HCEC 1CT (cell line): Measurements from ENCODE around the gene PPM1N.

Experiments used
- DNase-seq: peaks from one replicate; pipeline ENCODE4 v3.0.0-alpha.2; 2017

PPM1N gene, protein sequence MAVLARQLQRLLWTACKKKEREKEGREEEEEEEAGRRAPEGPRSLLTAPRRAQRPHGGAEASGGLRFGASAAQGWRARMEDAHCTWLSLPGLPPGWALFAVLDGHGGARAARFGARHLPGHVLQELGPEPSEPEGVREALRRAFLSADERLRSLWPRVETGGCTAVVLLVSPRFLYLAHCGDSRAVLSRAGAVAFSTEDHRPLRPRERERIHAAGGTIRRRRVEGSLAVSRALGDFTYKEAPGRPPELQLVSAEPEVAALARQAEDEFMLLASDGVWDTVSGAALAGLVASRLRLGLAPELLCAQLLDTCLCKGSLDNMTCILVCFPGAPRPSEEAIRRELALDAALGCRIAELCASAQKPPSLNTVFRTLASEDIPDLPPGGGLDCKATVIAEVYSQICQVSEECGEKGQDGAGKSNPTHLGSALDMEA

DNA sequence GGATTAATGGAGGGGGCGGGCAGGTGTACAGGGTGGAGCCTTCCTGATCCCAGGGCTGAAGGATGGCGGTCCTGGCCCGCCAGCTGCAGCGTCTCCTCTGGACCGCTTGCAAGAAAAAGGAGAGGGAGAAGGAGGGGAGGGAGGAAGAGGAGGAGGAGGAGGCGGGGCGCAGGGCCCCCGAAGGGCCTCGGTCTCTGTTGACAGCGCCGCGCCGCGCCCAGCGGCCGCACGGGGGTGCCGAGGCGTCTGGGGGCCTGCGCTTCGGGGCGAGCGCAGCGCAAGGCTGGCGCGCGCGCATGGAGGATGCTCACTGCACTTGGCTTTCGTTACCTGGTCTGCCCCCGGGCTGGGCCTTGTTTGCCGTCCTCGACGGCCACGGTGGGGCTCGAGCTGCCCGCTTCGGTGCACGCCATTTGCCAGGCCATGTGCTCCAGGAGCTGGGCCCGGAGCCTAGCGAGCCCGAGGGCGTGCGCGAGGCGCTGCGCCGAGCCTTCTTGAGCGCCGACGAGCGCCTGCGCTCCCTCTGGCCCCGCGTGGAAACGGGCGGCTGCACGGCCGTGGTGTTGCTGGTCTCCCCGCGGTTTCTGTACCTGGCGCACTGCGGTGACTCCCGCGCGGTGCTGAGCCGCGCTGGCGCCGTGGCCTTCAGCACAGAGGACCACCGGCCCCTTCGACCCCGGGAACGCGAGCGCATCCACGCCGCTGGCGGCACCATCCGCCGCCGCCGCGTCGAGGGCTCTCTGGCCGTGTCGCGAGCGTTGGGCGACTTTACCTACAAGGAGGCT, at the start of gene PPM1N:
TSS of gene PPM1N (plus strand) at position 33 of the 785 bp plus-strand sequence. CDS start at position 63, 30 bp downstream.
- no peak for DNase-seq

DNA sequence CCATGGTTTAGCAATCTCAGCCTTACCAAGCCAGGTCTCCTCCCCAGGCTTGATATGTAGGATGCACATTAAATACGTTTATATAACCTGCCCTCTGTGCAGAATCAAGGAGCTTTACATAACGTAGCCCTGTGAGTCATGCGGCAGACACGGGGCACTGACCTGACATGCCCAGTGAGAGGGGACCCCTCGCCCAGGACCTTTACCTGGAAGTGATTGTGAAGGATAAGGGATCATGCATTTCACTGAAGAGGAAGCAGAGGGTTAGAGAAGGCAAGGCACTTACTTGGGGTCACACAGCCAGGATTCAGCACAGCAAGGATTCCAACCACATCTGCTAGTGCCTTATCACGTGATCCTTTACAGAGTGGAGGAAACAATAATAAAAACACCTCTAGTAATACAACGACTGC, 49.4 kb upstream of the PPM1N start:
- no peak for DNase-seq

DNA sequence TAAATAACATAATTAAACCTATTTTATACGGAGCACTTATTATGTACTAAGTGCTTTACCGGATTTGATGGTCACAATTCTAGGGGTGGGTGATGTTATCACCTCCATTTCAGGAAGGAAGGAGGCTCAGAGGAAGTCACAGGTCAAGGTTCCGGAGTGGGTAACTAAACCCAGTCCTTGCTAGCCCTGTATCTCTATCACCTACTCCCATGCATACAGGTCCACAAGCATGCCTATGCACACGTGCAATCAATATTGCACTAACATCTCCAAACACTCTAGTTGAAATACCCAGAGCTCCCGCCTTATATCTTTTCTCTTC, 48.3 kb upstream of the PPM1N start:
- DNase-seq: no peak

DNA sequence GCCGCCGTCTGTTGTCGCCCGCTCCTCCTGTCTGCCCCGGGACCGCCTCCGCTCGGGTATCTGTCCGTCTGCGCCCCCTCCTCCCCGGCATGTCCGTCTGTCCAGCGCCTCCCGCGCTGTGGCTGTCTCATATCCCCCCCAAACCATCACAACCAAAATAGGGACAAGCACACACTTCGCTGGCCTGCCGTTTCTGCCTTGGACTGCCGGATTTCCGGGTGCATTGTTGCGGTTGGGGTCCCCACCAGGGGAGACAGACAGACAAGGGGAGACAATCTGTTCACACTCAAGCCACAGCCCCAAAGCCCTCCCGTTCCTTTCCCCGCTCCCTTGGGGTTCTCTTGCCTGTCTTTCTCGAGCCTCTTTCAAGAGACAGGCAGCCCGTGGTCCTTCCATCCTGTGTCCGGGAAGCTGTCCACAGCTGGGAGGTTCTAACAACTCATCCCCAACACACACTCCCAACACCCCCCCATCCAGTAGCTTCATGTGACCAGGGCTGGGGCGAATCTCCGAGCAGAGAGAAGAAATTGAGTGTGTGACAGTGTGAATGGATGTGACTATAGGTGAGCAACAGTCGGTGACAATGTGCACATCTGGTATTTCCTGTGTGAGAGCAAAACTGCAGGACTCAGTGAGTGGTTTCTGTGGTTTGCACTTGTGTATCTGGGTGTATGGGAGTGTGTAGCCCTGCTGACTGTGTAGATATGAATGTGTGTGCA, 47.0 kb upstream of the PPM1N start:
- peak; percentile 48 for DNase-seq

DNA sequence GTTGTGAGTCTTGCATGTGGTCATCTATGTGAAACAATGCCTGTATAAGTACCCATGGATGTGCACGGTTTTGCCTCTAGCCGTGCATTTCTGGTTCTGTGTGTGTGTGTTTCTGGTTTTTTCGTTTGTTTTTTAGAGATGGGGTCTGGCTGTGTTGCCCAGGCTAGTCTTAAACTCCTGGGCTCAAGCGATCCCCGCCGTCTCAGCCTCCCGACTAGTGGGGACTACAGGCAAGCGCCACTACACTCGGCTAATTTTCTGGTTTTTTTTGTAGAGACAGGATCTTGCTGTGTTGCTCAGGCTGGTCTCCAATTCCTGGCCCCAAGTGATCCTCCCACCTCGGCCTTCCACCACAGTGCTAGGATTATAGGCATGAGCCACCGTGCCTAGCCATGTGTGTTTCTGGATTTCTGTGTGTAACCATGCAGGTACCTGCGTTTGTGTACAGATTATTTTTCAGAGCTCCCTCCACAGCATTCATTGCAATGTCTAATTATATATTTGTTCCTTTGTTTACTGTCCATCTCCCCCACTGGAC, 46.3 kb upstream of the PPM1N start:
- no peak for DNase-seq

DNA sequence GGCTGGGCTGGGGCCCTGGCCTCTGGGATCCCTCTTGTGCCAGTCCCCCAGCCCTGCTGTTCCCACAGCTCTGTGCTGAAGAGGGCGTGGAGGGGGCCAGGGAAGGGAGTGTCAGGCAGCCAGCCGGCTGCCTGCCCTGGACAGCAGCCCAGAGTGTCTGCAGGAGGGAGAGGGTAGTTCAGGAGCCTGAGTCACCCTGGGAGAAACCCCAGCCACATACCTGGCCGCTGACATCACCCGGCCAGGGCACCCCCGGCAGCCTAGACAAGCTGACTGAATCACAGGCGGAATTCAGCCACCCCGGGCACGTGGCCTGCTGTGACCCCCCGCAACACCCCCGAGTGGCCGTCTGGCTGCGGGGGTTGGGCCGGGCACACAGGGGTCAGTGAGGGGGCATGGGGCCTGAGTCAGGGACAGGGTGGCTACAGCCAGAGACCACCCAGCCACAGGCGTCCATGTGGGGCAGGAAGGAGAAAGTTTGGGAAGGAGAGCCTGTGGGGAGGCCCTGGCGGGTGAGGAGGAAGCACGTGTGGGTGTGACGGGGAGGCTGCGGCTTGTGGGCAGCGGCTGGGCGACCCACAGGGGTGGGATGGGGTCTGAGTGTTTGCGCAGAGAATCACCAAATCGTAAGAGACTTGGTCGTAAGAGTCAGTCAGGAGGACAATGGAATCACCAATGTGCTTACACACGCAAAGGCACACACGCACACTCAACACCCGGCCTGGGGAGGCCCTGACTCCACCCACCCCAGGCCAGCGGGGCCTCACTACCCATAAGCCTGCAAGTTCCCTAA, 42.3 kb upstream of the PPM1N start:
- DNase-seq: peak; percentile 98

DNA sequence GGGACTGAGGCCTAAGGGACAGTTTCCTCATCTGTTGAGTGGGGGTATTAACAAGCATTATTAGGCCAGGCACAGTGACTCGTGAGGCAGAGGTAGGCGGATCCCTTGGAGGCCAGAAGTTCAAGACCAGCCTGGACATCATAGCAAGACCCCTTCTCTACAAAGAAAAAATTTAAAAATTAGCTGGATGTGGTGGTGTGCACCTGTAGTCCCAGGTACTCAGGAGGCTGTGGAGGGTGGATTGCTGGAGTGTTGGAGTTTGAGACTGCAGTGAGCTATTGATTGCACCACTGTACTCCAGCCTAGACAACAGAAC, 41.8 kb upstream of the PPM1N start:
- no peak for DNase-seq

DNA sequence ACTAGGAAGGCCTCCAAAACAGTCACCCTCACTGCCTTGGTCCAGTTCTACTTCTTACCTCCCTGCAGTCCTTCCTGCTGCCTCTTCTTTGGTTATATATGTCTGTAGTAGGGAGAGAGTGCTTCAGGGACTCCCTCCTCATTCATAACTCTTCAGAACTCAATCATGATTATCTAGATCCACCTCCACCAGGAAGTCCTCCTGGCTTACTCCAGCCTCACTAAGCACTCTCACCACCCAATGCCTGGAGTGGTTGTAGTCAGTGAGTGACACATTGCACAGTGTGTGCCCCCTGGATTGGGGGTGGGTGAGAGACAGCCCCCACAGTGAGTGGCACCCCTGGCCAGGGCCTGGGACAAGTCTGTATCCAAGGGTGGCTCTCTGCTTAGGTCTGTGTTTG, 40.5 kb upstream of the PPM1N start:
- DNase-seq: no peak

DNA sequence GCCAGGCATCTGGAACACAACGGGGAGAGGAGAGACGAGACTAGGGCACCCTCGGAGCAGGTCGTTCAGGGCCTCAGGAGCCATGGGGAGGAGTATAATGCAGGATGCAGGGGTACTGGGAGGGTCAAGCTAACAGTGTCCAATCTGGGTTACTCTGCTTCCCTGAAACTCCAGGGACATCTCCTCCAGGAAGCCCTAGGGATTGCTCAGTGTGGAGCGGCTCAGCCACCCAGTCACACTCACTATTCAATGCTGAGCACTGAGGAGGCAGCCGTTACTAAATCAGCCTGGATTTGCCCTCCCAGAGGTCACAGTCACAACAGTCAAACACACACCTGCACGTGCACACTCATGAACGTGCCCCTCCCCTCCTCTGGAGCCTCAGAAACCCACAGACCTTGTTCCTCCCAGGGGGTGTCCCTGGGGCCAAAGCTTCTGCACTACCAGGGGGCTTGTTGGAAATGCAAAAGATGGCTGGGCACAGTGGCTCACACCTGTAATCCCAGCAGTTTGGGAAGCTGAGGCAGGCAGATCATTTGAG, 37.4 kb upstream of the PPM1N start:
- no peak for DNase-seq

DNA sequence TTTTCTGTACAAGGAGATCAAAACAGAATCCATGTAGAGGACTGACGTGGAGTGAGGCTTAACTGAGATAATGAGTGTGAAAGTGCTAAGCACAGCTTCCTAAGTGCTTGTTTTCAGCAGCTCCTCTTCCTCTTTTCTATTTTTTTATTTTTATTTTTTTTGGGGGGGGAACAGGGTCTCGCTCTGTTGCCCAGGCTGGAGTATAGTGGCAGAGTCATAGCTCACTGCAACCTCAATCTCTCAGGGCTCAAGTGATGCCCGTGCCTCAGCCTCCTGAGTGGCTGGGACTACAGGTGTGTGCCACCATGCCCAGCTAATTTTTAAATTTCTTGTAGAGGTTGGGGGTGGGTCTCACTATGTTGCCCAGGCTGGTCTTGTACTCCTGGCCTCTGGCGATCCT, 36.1 kb upstream of the PPM1N start:
- DNase-seq: no peak

DNA sequence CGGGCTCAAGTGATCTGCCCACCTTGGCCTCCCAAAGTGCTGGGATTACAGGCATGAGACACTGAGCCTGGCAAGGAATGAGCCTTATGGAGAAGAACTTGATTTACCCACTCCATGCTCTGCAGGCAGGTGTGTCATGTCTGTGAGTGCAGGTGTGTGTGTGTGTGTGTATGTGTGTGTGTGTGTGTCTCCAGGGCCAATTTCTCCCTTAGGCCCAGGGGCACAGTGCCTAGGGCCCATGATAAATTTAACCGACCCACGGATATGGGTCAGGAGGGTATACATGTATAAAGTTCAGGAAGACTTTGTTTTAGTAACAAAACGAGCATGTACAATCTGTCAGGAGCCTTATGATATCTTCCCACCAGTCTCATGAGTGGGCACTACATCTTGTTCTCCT, 35.0 kb upstream of the PPM1N start:
- no peak for DNase-seq

DNA sequence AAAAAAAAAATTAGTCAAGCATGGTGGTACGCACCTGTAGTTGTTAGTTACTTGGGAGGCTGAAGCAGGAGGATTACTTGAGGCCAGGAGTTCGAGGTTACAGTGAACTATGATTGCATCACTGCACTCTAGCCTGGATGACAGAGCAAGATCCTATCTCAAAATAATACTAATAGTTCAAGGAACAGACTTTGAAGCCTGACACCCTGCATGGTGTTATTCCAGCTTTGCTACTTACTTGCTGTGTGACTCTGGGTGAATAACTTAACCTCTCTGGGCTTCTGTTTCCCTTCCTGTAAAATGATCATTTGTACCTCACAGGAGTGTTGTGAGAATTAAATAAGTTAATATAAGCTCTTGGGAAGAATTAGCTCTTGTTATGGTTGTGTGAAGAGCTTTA, 34.0 kb upstream of the PPM1N start:
- DNase-seq: no peak

DNA sequence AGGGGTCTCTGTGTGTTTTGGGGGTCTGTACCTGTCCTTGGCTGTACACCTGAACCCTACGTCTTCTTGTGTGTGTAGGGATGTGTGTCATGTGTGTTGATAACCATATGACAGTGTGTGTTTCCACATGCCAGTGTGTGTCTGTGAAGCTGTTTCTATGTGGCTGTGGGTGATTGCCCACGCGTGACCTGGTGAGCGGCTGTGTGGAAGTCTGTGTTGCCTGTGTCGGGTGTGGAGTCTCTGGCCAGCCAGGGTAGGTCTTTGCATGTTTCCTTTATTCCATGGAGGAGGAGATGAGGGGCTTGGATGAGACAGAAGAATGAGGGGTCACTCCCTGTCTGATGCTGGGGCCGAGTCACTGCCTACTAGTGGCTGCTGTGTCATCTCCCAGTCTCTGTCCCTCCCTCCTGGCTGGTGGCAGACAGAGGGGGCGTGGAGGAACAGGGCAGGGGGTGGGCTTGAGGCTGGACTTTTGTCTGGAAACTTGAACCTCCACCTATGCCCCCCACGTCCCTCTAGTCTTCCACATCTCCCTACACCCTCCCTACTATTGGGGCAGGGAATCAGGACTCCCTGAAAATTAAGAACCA, 33.3 kb upstream of the PPM1N start:
- DNase-seq: no peak

DNA sequence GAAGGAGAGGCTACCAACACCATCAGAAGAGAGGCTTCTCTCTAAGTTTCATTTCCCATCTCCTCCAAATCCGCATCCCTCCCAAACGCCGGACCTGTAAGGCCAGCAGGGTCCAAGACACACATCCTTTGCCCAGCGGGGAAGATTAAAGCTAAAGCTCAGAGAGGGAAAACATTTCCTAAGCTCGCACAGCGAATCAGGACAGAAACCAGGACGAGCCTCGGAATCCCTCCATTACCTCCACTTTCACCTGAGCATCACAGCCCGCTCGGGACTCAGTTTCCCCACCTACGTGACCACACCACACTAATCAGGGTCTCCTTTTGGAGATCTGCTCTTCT, 31.2 kb upstream of the PPM1N start:
- DNase-seq: peak; percentile 1

DNA sequence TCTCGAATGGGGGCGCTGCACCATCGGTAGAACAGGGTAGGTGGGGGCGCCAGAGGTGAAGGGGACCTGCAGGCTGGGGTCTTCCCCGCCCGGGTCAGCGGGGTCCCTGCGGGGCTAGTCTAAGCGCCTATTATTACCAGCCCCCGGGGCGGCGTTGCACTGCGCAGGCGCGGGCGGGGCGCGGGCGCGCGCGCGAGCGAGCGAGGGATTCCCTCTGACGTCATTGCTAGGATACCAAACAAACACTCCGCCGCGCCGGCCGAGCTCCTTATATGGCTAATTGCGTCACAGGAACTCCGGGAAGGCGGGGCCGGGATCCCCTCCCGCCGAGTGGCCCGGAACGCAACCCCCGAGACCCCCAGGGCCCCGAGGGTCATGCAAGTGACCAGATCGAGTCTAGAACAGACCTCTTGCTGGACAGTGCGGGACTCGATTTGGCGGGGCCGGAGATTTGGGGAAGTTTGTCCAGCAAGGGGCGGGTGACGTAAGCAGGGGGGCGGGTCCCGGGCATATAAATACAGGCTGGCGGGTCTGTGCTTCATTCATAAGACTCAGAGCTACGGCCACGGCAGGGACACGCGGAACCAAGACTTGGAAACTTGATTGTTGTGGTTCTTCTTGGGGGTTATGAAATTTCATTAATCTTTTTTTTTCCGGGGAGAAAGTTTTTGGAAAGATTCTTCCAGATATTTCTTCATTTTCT, 30.6 kb upstream of the PPM1N start, which contains the start of gene FOSB:
TSS of gene FOSB (plus strand) at position 541 of the 703 bp plus-strand sequence. CDS start 591 bp downstream, outside the sequence.
- peak; percentile 93 for DNase-seq

DNA sequence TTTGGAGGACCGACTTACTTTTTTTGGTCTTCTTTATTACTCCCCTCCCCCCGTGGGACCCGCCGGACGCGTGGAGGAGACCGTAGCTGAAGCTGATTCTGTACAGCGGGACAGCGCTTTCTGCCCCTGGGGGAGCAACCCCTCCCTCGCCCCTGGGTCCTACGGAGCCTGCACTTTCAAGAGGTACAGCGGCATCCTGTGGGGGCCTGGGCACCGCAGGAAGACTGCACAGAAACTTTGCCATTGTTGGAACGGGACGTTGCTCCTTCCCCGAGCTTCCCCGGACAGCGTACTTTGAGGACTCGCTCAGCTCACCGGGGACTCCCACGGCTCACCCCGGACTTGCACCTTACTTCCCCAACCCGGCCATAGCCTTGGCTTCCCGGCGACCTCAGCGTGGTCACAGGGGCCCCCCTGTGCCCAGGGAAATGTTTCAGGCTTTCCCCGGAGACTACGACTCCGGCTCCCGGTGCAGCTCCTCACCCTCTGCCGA, 30.0 kb upstream of the PPM1N start:
- peak; percentile 13 for DNase-seq

DNA sequence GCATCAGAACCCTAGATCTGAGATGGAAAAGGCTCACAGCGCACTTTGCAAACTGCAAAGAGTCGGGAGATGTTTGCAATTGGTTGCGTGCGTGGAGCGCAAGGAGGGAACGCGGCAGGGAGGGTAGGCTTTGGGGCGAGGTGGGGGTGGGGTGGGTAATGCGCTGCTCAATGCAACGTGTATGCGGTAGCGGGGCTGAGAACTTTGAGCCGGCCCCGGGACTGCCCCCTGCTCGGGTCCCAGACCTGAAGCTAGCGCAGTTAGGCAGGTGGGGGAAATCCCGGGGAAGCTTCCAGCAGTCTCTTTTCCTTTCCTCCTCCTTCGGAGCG, 29.5 kb upstream of the PPM1N start:
- no peak for DNase-seq

DNA sequence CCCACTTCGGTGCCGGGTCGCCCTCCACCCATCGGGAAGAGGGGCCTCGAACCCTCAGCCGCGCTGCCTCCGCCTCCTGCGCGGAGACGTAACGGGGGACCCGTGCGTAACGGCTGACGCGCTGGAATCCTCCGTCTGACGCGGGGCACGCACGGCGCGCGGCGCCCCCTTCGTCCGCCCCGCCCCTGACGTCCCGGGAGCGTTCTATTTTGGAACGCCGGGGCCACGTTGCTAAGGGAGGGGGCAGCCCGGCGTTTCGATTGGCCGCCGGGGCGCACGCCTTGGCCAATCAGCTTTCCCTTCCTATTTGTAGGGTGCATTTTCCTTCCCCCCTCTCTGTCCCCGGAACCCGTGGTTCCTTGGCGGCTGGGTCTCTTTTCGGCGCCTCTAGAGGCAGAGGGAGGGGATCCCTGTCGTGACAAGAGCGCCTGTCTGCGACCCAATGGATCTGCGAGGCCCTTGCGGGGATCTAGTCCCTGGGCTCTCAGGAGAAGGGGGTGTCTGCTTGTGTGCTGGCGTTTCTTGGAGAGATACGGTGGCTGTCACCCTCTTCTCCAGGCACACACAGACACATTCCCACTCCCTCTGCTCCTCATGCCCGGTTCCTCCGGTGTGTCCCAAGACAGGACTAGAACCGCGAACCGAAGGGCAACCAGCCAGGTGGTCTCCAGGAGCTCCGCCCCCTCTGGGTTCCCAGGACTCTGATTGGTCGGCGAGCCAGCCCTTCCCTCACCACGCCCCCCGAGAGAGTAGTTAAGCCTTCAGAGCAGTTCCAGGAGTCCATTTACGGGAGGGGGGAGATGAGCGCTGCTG, 28.9 kb upstream of the PPM1N start:
- DNase-seq: peak; percentile 97

DNA sequence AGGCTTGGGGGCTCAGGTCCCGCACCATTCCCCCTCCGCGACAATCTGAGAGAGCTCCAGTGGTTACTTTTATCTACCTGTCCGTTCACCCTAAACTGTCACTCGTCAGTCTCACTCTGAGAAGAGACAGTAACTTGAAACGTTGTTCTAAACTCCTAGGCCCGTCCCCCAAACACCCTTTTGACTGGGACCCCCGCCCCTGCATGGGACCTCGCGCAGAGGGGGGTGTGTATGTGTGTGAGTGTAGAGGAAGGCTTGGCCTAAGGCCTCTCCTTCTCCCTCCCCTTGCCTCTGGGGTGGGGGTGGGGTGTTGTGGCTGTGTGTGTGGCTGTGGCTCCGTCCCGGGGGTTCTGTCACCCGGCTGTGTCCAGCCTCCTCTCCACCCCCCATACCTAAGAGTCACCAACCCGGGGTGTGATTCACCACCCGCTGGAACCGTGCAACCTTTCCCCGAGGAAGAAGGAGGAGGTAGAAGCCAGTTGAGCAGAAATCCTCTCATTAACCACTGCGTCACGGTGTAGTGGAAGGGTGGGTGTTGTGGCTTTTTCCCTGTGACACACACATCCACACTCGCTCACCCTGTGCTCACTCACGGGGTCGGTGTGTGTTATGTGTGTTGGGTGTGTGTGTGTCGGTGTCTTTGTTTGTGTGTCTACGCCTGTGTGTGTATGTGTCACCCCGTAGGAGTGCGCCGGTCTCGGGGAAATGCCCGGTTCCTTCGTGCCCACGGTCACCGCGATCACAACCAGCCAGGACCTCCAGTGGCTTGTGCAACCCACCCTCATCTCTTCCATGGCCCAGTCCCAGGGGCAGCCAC, 28.1 kb upstream of the PPM1N start:
- peak; percentile 7 for DNase-seq

DNA sequence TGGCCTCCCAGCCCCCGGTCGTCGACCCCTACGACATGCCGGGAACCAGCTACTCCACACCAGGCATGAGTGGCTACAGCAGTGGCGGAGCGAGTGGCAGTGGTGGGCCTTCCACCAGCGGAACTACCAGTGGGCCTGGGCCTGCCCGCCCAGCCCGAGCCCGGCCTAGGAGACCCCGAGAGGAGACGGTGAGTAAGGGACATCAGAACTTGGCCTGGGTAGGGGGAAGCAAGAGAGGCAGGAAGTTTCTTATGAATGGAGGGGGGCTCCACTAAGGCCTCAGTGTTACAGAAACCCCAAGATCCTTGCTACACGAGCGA, 27.5 kb upstream of the PPM1N start:
- DNase-seq: no peak
